Psoas muscle (tissue), 8 donors: Measurements from ENCODE around the gene GJD3. TPM values are rescaled to one million over a fixed set of nuclear protein-coding genes. Genes with fewer than 3 reads are reported as not detected.

Source experiments
- ATAC-seq, 4 donors: fragments of 200-7000 bp; cut with Tn5 transposase; one replicate each; pipeline ENCODE4 v1.9.1; 2020; ENCODE audit warnings: moderate library complexity in 3 of 4, mild to moderate bottlenecking in 2 of 4
- DNase-seq, 2 donors: peaks; one replicate each; pipeline ENCODE4 v3.0.0-alpha.2; 2020
- H3K27ac ChIP-seq: fragments of 200-600 bp; one replicate; pipeline ENCODE4 v1.8.0; 2022
- H3K27me3 ChIP-seq, 3 donors: fragments of 200-600 bp in 1 of 3; one replicate each; pipeline versions ENCODE4 v1.6.1 to v1.8.0; 2013 to 2022; ENCODE audit warnings: low read length in 2 of 3, mild to moderate bottlenecking in 2 of 3, moderate library complexity in 1 of 3; ENCODE audit not compliant: insufficient read depth in 3 of 3
- H3K36me3 ChIP-seq, 2 donors: fragments of 200-600 bp in 1 of 2; one replicate each; pipeline versions ENCODE4 v1.6.1 to v1.8.0; 2013 to 2022; ENCODE audit warnings: low read depth in 1 of 2, mild to moderate bottlenecking in 1 of 2, moderate library complexity in 1 of 2; ENCODE audit not compliant: insufficient read depth in 1 of 2
- H3K4me1 ChIP-seq: fragments of 200-600 bp; one replicate; pipeline ENCODE4 v1.8.0; 2022
- H3K4me3 ChIP-seq: fragments of 200-600 bp; one replicate; pipeline ENCODE4 v1.8.0; 2022; ENCODE audit warnings: mild to moderate bottlenecking
- H3K9me3 ChIP-seq: fragments of 200-600 bp; one replicate; pipeline ENCODE4 v1.8.0; 2022
- WGBS, 3 donors: extraction: QIAGEN DNeasy Blood & Tissue Kit; methylation state at CpG; one replicate each; pipeline versions ENCODE4 v1.1.6 to v1.1.7; 2013; 5-methylcytosine and 5-hydroxymethylcytosine counted together
- intact Hi-C, 2 donors: fragments of 100-400 bp; cut with DNase I; formaldehyde crosslinking; loops; one replicate each; pipeline versions ENCODE4 v1.11.0 to v1.14.2; 2022
- polyA plus RNA-seq, 3 donors: library from polyadenylated mRNA; stranded (reverse); fragments of 200-250 nt; gene quantifications; one replicate each; pipeline ENCODE4 v1.2.3, GENCODE V29; 2013
- total RNA-seq, 4 donors: library from RNA; stranded (reverse); fragmentation: NEBNext Ultra II Directional in 2 of 4; extraction: Animal tissue kit (Norgen Biotek cat#: 25700) in 2 of 4; gene quantifications; one replicate each; pipeline versions ENCODE4 v1.2.1 to v1.2.4, GENCODE V29; 2021 to 2023
- TF ChIP-seq, protein P1 (sequence below): fragments of 200-600 bp; IDR thresholded peaks from one replicate; pipeline ENCODE4 v1.8.0; 2022; ENCODE audit warnings: antibody characterized with exemption
- donor health status: healthy with polysubstance abuse.
- donor health status: DM: no; HTN: no; CAD: no; lungs with moderate emphysema.
- donor health status: Bipolar disorder and iron deficiency.
- donor health status: healthy.
- donor health status: DM: yes; HTN: yes; CAD: no.
- donor health status: DM: no; HTN: no; CAD: no.
- donor health status: DM: no; HTN: no; CAD: no.
- donor health status: DM: yes; HTN: yes; CAD: no.

The GJD3 gene
- total and polyA plus RNA-seq, 7 donors: 0.17 to 1.4 (median 0.34) TPM; not detected in 1

GRCh38 chr17:40322358-40323315, 41.9 kb downstream of the GJD3 start:
- peak; percentile 77 to 84 for DNase-seq
- Histone ChIP-seq H3K4me1 (peaks cover 76% of the 10 kb centered on the region), H3K4me3 (peak overlapping the region; percentile 95), H3K27ac (peak overlapping the region; percentile 97), H3K27me3 (no peaks in the 10 kb centered on the region), H3K9me3 (no peaks in the 10 kb centered on the region), H3K36me3 (no peaks in the 10 kb centered on the region)
- peak in 3 of 4 donors; percentile 7 to 14 (median 8) for ATAC-seq
- WGBS, 3 donors: 6 to 21% (median 9%) methylated on average over 19 of the region's 19 CpGs
- intact Hi-C loops: no loop called here
- TF ChIP-seq, protein P1, sequence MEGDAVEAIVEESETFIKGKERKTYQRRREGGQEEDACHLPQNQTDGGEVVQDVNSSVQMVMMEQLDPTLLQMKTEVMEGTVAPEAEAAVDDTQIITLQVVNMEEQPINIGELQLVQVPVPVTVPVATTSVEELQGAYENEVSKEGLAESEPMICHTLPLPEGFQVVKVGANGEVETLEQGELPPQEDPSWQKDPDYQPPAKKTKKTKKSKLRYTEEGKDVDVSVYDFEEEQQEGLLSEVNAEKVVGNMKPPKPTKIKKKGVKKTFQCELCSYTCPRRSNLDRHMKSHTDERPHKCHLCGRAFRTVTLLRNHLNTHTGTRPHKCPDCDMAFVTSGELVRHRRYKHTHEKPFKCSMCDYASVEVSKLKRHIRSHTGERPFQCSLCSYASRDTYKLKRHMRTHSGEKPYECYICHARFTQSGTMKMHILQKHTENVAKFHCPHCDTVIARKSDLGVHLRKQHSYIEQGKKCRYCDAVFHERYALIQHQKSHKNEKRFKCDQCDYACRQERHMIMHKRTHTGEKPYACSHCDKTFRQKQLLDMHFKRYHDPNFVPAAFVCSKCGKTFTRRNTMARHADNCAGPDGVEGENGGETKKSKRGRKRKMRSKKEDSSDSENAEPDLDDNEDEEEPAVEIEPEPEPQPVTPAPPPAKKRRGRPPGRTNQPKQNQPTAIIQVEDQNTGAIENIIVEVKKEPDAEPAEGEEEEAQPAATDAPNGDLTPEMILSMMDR: no peak

GRCh38 chr17:40321961-40322357, 42.6 kb downstream of the GJD3 start:
- peak overlapping the region; percentile 97 for H3K27ac ChIP-seq
- H3K4me3 ChIP-seq: peak overlapping the region; percentile 95
- DNase-seq (peak; percentile 69 to 86), ATAC-seq (peak in 3 of 4 donors; percentile 20 to 42 (median 42))
- H3K36me3 ChIP-seq: no peaks in the 10 kb centered on the region
- H3K4me1 ChIP-seq: peaks cover 76% of the 10 kb centered on the region
- no peaks in the 10 kb centered on the region for H3K9me3 ChIP-seq
- intact Hi-C loops: no loop called here
- WGBS, 3 donors: 0% methylated on average over 4 of the region's 4 CpGs
- TF ChIP-seq, protein P1: no peak
- H3K27me3 ChIP-seq: no peaks in the 10 kb centered on the region

GRCh38 chr17:40321524-40321929, 43.0 kb downstream of the GJD3 start:
- ATAC-seq (no peak), DNase-seq (no peak)
- Histone ChIP-seq H3K9me3 (no peaks in the 10 kb centered on the region), H3K4me1 (peaks cover 76% of the 10 kb centered on the region), H3K36me3 (no peaks in the 10 kb centered on the region), H3K27me3 (no peaks in the 10 kb centered on the region), H3K27ac (peak overlapping the region; percentile 97), H3K4me3 (peak overlapping the region; percentile 95)
- intact Hi-C loops: no loop called here
- WGBS, 3 donors: 5 to 13% (median 12%) methylated on average over 4 of the region's 4 CpGs
- TF ChIP-seq, protein P1: no peak

DNA sequence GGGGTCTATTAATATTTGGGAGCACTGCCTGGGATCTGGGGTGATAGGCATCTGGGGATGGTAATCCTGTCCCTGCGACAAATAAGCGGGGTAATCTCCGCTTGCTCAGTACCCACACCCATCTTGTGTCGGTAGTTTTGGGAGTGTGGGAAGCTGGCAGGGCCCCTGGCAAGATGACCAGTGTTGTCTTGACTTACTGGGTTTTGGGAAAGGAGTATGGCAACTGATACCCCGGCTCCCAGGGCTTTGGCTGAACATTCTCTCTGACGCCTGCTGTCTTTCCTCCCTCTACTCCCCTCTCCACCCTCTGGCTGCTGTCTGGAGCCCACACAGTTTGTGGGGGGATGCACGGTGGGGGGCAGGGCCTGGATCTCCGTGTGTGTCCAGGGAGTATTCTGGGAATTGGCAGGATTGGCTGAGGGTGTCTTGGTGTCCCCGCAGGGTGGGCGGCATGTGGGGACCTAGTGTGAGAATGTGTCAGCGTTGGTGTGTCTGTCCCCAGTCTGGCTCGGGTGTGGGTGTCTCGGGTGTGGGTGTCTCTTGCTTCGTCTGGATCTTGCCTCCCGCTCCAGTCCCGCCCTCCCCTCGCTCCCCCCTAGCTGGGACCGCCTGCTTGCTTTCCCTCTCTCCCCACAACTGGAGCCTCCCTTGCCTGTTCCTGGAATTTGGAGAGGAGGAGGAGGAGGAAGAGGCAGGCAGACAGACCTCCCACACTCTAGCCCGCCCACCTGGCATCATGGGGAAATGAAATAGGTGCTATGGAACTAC, 43.6 kb downstream of the GJD3 start:
- peaks cover 76% of the 10 kb centered on the region for H3K4me1 ChIP-seq
- H3K4me3 ChIP-seq: peak overlapping the region; percentile 95

More for the DNA sequence above, 43.6 kb downstream of the GJD3 start:
- peak; percentile 13 to 34 (median 22) for ATAC-seq
- TF ChIP-seq, protein P1: no peak
- peak; percentile 84 to 86 for DNase-seq
- Histone ChIP-seq H3K27ac (peak overlapping the region; percentile 97), H3K9me3 (no peaks in the 10 kb centered on the region), H3K36me3 (no peaks in the 10 kb centered on the region), H3K27me3 (no peaks in the 10 kb centered on the region)
- WGBS, 3 donors: 6 to 13% (median 7%) methylated on average over 19 of the region's 19 CpGs
- intact Hi-C loops: no loop called here
